Tibial nerve (tissue), 4 donors: ENCODE results near the gene TBCD. TPM values are rescaled to one million over a fixed set of nuclear protein-coding genes. Genes with fewer than 3 reads are reported as not detected.

Experiments used
- DNase-seq, 2 donors: peaks; one replicate each; pipeline ENCODE4 v3.0.0-alpha.2; 2019; ENCODE audit warnings: low spot score in 2 of 2
- H3K27ac ChIP-seq, 4 donors: fragments of 200-600 bp; sonication (generic) in 3 of 4; one replicate each; pipeline ENCODE4 v1.5.1; 2017 to 2019; ENCODE audit warnings: mild to moderate bottlenecking in 1 of 4
- H3K27me3 ChIP-seq, 2 donors: fragments of 200-600 bp; sonication (generic) in 1 of 2; one replicate each; pipeline versions ENCODE4 v1.5.1 to v1.6.0; 2017 to 2019
- H3K36me3 ChIP-seq, 3 donors: fragments of 200-600 bp; sonication (generic); one replicate each; pipeline ENCODE4 v1.5.1; 2018 to 2019
- H3K4me1 ChIP-seq, 4 donors: fragments of 200-600 bp; sonication (generic) in 3 of 4; one replicate each; pipeline ENCODE4 v1.5.1; 2017 to 2019
- H3K4me3 ChIP-seq, 4 donors: fragments of 200-600 bp; sonication (generic) in 3 of 4; one replicate each; pipeline ENCODE4 v1.5.1; 2017 to 2019; ENCODE audit warnings: mild to moderate bottlenecking in 1 of 4, moderate library complexity in 1 of 4
- H3K9me3 ChIP-seq, 4 donors: fragments of 200-600 bp; sonication (generic) in 3 of 4; one replicate each; pipeline ENCODE4 v1.5.1; 2017 to 2019
- EP300 ChIP-seq, 2 donors: sonication (generic); formaldehyde crosslinking; IDR thresholded peaks; one replicate each; pipeline ENCODE4 v1.6.1; 2017; ENCODE audit warnings: antibody characterized with exemption in 2 of 2, mild to moderate bottlenecking in 1 of 2
- POLR2A ChIP-seq, 2 donors: fragments of 450-650 bp; IDR thresholded peaks; one replicate each; pipeline ENCODE4 v1.6.1; 2017; ENCODE audit warnings: antibody characterized with exemption in 2 of 2, mild to moderate bottlenecking in 2 of 2, moderate library complexity in 2 of 2
- WGBS, 2 donors: methylation state at CpG; one replicate each; pipeline ENCODE4 v1.1.5; 2018; 5-methylcytosine and 5-hydroxymethylcytosine counted together
- total RNA-seq, 4 donors: library from RNA; depleted of rRNA; stranded (reverse); fragments of >200 nt; gene quantifications; one replicate each; pipeline ENCODE4 v1.1.0, GENCODE V29; 2016
- TF ChIP-seq, protein P1 (sequence below), 5 experiments: fragments of 200-600 bp in 3 of 5; fragments of 450-650 bp in 2 of 5; sonication (generic) in 3 of 5; IDR thresholded peaks; one replicate each; pipeline ENCODE4 v1.5.1; 2016 to 2019; ENCODE audit warnings: antibody characterized with exemption in 5 of 5, mild to moderate bottlenecking in 3 of 5, moderate library complexity in 2 of 5

Gene TBCD
- total RNA-seq, 4 donors from 2014 or later, result 42.6 to 115 (median 87.9) TPM

DNA sequence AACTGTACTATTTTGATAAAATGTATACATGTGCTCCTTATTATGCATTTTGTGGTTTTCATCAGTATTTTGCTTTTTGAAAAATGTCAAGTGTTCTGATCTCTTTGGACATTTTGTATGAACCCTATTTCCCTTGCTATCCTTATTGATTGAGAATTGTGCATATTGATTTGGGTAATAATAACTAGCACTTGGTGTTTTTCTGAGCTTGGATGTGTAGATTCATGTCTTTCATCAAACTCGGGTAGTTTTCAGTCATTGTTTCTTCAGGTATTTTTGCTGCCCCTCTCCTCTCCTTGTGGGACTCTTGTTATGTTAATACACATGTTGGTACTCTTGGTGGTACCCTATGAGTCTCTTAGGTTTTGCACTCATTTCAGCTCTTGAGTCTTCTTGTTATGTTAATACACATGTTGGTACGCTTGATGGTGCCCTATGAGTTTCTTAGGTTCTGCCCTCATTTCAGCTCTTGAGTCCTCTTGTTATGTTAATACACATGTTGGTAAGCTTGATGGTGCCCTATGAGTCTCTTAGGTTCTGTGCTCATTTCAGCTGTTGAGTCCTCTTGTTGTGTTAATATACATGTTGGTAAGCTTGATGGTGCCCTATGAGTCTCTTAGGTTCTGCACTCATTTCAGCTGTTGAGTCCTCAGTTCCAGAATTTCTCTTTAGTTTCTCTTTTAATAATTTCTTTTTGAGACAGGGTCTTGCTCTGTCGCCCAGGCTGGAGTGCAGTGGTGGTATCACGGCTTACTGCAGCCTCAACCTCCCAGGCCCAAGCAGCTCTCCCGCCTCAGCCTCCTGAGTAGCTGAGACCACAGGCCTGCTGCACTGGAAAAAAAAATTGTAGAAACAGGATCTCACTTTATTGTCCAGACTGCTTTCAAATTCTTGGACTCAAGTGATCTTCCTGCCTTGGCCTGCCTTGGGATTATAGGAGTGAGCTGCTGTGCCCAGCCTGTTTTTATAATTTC is 68.7 kb downstream of the TBCD start:
- no peak for DNase-seq
- no peak for TF ChIP-seq EP300 (IDR thresholded peaks at IDR 0.05)
- TF ChIP-seq, protein P1, sequence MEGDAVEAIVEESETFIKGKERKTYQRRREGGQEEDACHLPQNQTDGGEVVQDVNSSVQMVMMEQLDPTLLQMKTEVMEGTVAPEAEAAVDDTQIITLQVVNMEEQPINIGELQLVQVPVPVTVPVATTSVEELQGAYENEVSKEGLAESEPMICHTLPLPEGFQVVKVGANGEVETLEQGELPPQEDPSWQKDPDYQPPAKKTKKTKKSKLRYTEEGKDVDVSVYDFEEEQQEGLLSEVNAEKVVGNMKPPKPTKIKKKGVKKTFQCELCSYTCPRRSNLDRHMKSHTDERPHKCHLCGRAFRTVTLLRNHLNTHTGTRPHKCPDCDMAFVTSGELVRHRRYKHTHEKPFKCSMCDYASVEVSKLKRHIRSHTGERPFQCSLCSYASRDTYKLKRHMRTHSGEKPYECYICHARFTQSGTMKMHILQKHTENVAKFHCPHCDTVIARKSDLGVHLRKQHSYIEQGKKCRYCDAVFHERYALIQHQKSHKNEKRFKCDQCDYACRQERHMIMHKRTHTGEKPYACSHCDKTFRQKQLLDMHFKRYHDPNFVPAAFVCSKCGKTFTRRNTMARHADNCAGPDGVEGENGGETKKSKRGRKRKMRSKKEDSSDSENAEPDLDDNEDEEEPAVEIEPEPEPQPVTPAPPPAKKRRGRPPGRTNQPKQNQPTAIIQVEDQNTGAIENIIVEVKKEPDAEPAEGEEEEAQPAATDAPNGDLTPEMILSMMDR (IDR thresholded peaks at IDR 0.05), result no peak
- no peak for TF ChIP-seq POLR2A (IDR thresholded peaks at IDR 0.05)
- no peak overlapping the region for H3K27ac ChIP-seq
- H3K9me3 ChIP-seq, result peaks cover 0 to 23% (median 2%) of the 10 kb centered on the region in 4 donors
- H3K4me1 ChIP-seq, result no peaks in the 10 kb centered on the region
- no peaks in the 10 kb centered on the region for H3K27me3 ChIP-seq
- no peak overlapping the region for H3K4me3 ChIP-seq
- WGBS, 2 donors, result 97 to 98% methylated on average over 5 of the region's 5 CpGs
- H3K36me3 ChIP-seq, result peaks cover 0 to 77% (median 0%) of the 10 kb centered on the region in 3 donors

DNA sequence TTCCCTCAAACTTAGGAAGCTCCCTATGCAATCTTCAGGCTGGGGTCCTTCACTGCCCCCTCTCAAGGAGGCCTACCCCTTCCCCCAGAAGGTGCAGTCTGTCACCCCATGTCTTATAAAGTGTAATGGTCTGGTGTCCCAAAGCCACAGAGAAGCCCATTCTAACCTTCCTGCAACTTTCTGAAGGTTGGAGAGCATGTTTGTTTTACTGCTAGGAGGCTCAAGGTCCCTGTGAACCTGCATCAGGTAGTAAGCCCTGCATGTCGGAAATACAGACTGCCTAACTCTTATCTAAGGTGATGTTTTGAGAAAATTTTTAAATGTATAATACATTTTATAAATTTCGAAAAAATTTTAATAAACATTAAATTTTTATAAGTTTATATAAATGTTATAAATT is 69.7 kb downstream of the TBCD start:
- peaks cover 0 to 23% (median 2%) of the 10 kb centered on the region in 4 donors for H3K9me3 ChIP-seq
- DNase-seq, result no peak
- no peak overlapping the region for H3K27ac ChIP-seq
- no peak overlapping the region for H3K4me3 ChIP-seq
- no peaks in the 10 kb centered on the region for H3K4me1 ChIP-seq
- TF ChIP-seq POLR2A (IDR thresholded peaks at IDR 0.05) (no peak), EP300 (IDR thresholded peaks at IDR 0.05) (no peak)
- TF ChIP-seq, protein P1 (IDR thresholded peaks at IDR 0.05), result no peak
- WGBS, 2 donors, result 99 to 100% methylated on average over 2 of the region's 2 CpGs
- H3K36me3 ChIP-seq, result peaks cover 0 to 68% (median 0%) of the 10 kb centered on the region in 3 donors
- H3K27me3 ChIP-seq, result no peaks in the 10 kb centered on the region

DNA sequence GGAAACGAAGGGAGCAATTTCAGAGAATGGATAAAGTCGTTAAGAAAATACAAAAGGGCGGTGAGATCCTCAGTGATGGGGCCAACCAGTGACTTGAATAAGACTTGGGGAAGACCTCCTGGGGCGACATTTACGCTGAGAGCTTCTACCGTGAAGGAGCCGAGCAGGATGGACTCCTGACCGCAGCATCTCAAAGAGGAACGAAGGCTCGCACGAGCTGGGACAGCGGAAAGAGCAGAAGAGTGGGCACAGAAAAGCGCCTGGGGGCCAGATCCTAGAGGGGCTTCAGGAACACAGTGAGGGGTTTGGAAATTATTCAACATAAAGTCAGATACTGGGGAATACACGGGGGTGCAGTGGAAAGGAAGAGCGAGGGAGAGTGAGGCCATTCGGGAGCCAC is 70.4 kb downstream of the TBCD start:
- no peak for DNase-seq
- Histone ChIP-seq H3K36me3 (peaks cover 0 to 63% (median 0%) of the 10 kb centered on the region in 3 donors), H3K27ac (no peak overlapping the region), H3K4me1 (no peaks in the 10 kb centered on the region), H3K4me3 (no peak overlapping the region), H3K27me3 (no peaks in the 10 kb centered on the region), H3K9me3 (peaks cover 0 to 23% (median 2%) of the 10 kb centered on the region in 4 donors)
- TF ChIP-seq POLR2A (IDR thresholded peaks at IDR 0.05), result no peak
- TF ChIP-seq, protein P1 (IDR thresholded peaks at IDR 0.05), result no peak
- no peak for TF ChIP-seq EP300 (IDR thresholded peaks at IDR 0.05)
- WGBS, 2 donors, result 91 to 95% methylated on average over 16 of the region's 16 CpGs

DNA sequence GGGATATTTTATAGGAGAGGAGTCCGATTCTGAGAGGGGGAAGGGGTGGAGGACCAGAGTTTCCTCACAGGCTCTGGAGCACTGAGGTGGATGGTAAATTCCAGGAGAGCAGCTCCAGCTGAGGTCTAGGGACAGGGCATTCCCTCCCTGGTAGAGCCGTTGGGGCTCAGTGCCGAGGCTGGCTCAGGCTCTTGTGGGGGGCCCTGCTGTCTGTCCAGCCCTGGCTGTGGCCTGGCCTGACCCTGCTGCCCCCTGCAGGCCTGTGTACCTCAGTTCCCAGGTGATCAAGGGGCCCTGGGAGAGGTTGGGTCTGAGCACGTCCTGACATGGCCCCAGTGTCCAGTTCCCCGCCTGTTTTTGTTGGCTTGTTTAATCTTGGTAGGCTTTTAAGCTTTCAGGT is 71.1 kb downstream of the TBCD start:
- DNase-seq, result no peak
- peaks cover 0 to 60% (median 0%) of the 10 kb centered on the region in 3 donors for H3K36me3 ChIP-seq
- H3K27me3 ChIP-seq, result no peaks in the 10 kb centered on the region
- H3K9me3 ChIP-seq, result peaks cover 0 to 23% (median 2%) of the 10 kb centered on the region in 4 donors
- H3K27ac ChIP-seq, result no peak overlapping the region
- H3K4me1 ChIP-seq, result no peaks in the 10 kb centered on the region
- 80 to 84% methylated on average over 5 of the region's 5 CpGs for WGBS, 2 donors
- TF ChIP-seq, protein P1 (IDR thresholded peaks at IDR 0.05), result no peak
- TF ChIP-seq POLR2A (IDR thresholded peaks at IDR 0.05), result no peak
- no peak for TF ChIP-seq EP300 (IDR thresholded peaks at IDR 0.05)
- H3K4me3 ChIP-seq, result no peak overlapping the region

DNA sequence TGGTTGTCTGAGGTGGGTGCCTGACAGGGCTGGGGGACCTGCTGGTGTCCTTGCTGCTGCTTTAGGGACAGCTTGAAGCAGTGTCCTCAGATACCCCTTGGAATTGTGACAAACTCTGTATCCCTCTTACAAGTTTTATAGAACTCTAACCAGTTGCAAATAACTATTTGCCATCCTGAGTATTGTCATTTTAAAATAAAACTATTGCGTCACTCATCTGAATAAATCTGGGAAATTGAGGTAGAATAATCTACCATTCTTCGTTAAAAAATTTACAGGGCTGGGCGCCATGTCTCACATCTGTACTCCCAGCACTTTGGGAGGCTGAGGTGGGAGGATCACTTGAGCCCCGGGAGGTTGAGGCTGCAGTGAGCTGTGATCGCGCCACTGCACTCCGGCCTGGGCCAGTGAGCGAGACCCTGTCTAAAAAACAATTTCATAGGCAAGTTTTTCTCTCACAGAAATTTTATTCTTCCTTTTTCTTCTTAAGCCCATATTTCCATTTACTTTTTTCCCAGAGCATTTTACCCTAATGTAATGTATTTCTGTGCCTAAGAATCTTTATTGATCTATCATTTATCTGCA is 73.8 kb downstream of the TBCD start:
- no peak for DNase-seq
- peaks cover 0 to 8% (median 2%) of the 10 kb centered on the region in 4 donors for H3K4me1 ChIP-seq
- WGBS, 2 donors, result 95 to 98% methylated on average over 8 of the region's 8 CpGs
- H3K27ac ChIP-seq, result no peak overlapping the region
- no peak for TF ChIP-seq POLR2A (IDR thresholded peaks at IDR 0.05)
- TF ChIP-seq EP300 (IDR thresholded peaks at IDR 0.05), result no peak
- TF ChIP-seq, protein P1 (IDR thresholded peaks at IDR 0.05), result no peak
- H3K36me3 ChIP-seq, result peaks cover 0 to 50% (median 0%) of the 10 kb centered on the region in 3 donors
- H3K4me3 ChIP-seq, result no peak overlapping the region
- H3K9me3 ChIP-seq, result peaks cover 0 to 5% (median under 1%) of the 10 kb centered on the region in 4 donors
- no peaks in the 10 kb centered on the region for H3K27me3 ChIP-seq
